HepG2 (cell line): ENCODE results near the gene DCLK1. TPM values are rescaled to one million over a fixed set of nuclear protein-coding genes. Genes with fewer than 3 reads are reported as not detected.

Experiments used
- ATAC-seq: fragments of 200-7000 bp; cut with Tn5 transposase; 3 replicates; pipeline ENCODE4 v1.9.1; 2020; ENCODE audit warnings: mild to moderate bottlenecking, moderate library complexity
- BruUV-seq: library from RNA; stranded (reverse); fragments of 400-500 nt; replicated peaks from 2 replicates; lab custom pipeline; 2021; lab: Mats Ljungman, UMichigan
- CTCF ChIA-PET: fragments of 300-600 bp; formaldehyde crosslinking; extraction: SDS; loops from one replicate; lab custom pipeline; 2021; ENCODE audit warnings: low total read pairs, inconsistent platforms, low intra/inter-chr PET ratio; lab: Yijun Ruan, JAX
- POLR2A ChIA-PET: fragments of 350-600 bp; sonication (Branson Sonifier 250); formaldehyde crosslinking; loops from one replicate; lab custom pipeline; 2020; ENCODE audit warnings: antibody characterized with exemption, inconsistent platforms; lab: Yijun Ruan, JAX
- DNase-seq: peaks from one replicate; pipeline ENCODE4 v3.0.0-alpha.2; 2015; ENCODE audit warnings: low spot score
- FAIRE-seq: peaks from 3 replicates; lab custom pipeline; 2011; peaks lifted over from hg19 to GRCh38; lab: Jason Lieb, UNC
- H2AFZ ChIP-seq: one replicate; pipeline ENCODE4 v1.6.1; 2011; ENCODE audit warnings: low read length, inconsistent platforms
- H3K27ac ChIP-seq: fragments of 300-600 bp; 3 replicates; pipeline ENCODE4 v1.8.0; 2011; ENCODE audit warnings: mixed run types, mild to moderate bottlenecking, mixed read lengths, low read length, inconsistent platforms; ENCODE audit not compliant: insufficient read depth; ENCODE audit errors: extremely low read length
- H3K27me3 ChIP-seq, 2 experiments: fragments of 200-600 bp in 1 of 2; 2 replicates in 1 of 2; 3 replicates in 1 of 2; pipeline versions ENCODE4 v1.6.0 to v1.8.0; 2011; ENCODE audit warnings: low read length in 2 of 2, mild to moderate bottlenecking in 2 of 2, moderate library complexity in 2 of 2, inconsistent platforms in 1 of 2; ENCODE audit not compliant: insufficient read depth in 2 of 2, control insufficient read depth in 1 of 2
- H3K36me3 ChIP-seq, 2 experiments: fragments of 200-600 bp in 1 of 2; replicated peaks in 1 of 2; 2 replicates in 1 of 2; 3 replicates in 1 of 2; pipeline versions ENCODE4 v1.5.1 to v1.8.0; 2011; ENCODE audit warnings: low read length in 2 of 2, inconsistent platforms in 1 of 2; ENCODE audit not compliant: insufficient read depth in 2 of 2, control insufficient read depth in 1 of 2
- H3K4me1 ChIP-seq: 2 replicates; pipeline ENCODE4 v1.5.1; 2012; ENCODE audit warnings: low read length, inconsistent platforms; ENCODE audit not compliant: insufficient read depth
- H3K4me2 ChIP-seq: 2 replicates; pipeline ENCODE4 v1.6.0; 2011; ENCODE audit warnings: low read depth, low read length, inconsistent platforms
- H3K4me3 ChIP-seq, 3 experiments: fragments of 200-600 bp in 1 of 3; sonication (generic), shearing (Covaris generic) in 1 of 3; replicated peaks in 1 of 3; 2 replicates each; pipeline ENCODE4 v1.5.1; 2011 to 2016; ENCODE audit warnings: low read length in 3 of 3, inconsistent platforms in 2 of 3, low read depth in 2 of 3, mild to moderate bottlenecking in 2 of 3, control low read depth in 1 of 3, mixed read lengths in 1 of 3; ENCODE audit not compliant: insufficient read depth in 1 of 3
- H3K79me2 ChIP-seq: one replicate; pipeline ENCODE4 v1.6.1; 2011; ENCODE audit warnings: low read length, inconsistent platforms; ENCODE audit not compliant: insufficient read depth
- H3K9ac ChIP-seq: 2 replicates; pipeline ENCODE4 v1.6.0; 2011; ENCODE audit warnings: mild to moderate bottlenecking, low read depth, low read length, inconsistent platforms; ENCODE audit not compliant: insufficient read depth
- H3K9me3 ChIP-seq: 2 replicates; pipeline ENCODE4 v1.5.1; 2012; ENCODE audit warnings: mild to moderate bottlenecking, low read length
- H4K20me1 ChIP-seq: 2 replicates; pipeline ENCODE4 v1.6.0; 2011; ENCODE audit warnings: inconsistent platforms, mild to moderate bottlenecking, low read length, moderate library complexity; ENCODE audit not compliant: insufficient read depth
- FOXA3 ChIP-seq: IDR thresholded peaks from 2 replicates; pipeline ENCODE4 v1.6.1; 2016; ENCODE audit warnings: missing genetic modification reagents, missing compliant biosample characterization
- FOXK1 ChIP-seq: sonication (generic); formaldehyde crosslinking; IDR thresholded peaks from 2 replicates; pipeline ENCODE4 v1.4.0; 2020; ENCODE audit warnings: low read depth, missing genetic modification reagents, borderline replicate concordance
- HMG20B ChIP-seq: conservative IDR thresholded peaks from 2 replicates; pipeline ENCODE4 v1.6.1; 2016; ENCODE audit warnings: missing genetic modification reagents, missing compliant biosample characterization
- ISL2 ChIP-seq: sonication (generic); formaldehyde crosslinking; IDR thresholded peaks from 2 replicates; pipeline ENCODE4 v1.5.0; 2020; ENCODE audit warnings: missing genetic modification reagents
- JUN ChIP-seq: sonication (generic); formaldehyde crosslinking; IDR thresholded peaks from 2 replicates; pipeline ENCODE4 v1.4.0; 2020; ENCODE audit warnings: mild to moderate bottlenecking, missing genetic modification reagents
- MTERF4 ChIP-seq: sonication (generic); formaldehyde crosslinking; IDR thresholded peaks from 2 replicates; pipeline ENCODE4 v1.8.0; 2023; ENCODE audit warnings: mild to moderate bottlenecking, missing genetic modification reagents
- NFIC ChIP-seq: IDR thresholded peaks from 2 replicates; pipeline ENCODE4 v1.6.1; 2012; ENCODE audit warnings: mild to moderate bottlenecking, low read length, inconsistent platforms
- PBX3 ChIP-seq: sonication (generic); formaldehyde crosslinking; IDR thresholded peaks from 2 replicates; pipeline ENCODE4 v1.8.1; 2023; ENCODE audit warnings: missing genetic modification reagents, inconsistent platforms, borderline replicate concordance
- POLR2A ChIP-seq, 2 experiments: IDR thresholded peaks; 2 replicates each; pipeline ENCODE4 v1.6.1; 2011; ENCODE audit warnings: low read depth in 2 of 2, low read length in 2 of 2, mild to moderate bottlenecking in 1 of 2, moderate library complexity in 1 of 2; ENCODE audit not compliant: insufficient read depth in 1 of 2
- SMC3 ChIP-seq: IDR thresholded peaks from 2 replicates; pipeline ENCODE4 v1.6.1; 2011; ENCODE audit warnings: low read length, improper control_type of control experiment
- SOX6 ChIP-seq, 2 experiments: fragments of 450-650 bp in 1 of 2; sonication (generic) in 1 of 2; formaldehyde crosslinking in 1 of 2; IDR thresholded peaks; 2 replicates each; pipeline versions ENCODE4 v1.4.0 to v1.6.1; 2017 to 2020; ENCODE audit warnings: antibody characterized with exemption in 1 of 2, mild to moderate bottlenecking in 1 of 2, missing genetic modification reagents in 1 of 2
- SRSF9 ChIP-seq: fragments of 200-400 bp; formaldehyde crosslinking; IDR thresholded peaks from 2 replicates; pipeline ENCODE4 v1.6.1; 2018; ENCODE audit warnings: borderline replicate concordance, mild to moderate bottlenecking, low read depth, low read length; ENCODE audit not compliant: insufficient read depth, poor library complexity, severe bottlenecking
- TEAD2 ChIP-seq: sonication (generic); formaldehyde crosslinking; IDR thresholded peaks from 2 replicates; pipeline ENCODE4 v1.9.0; 2021; ENCODE audit warnings: missing genetic modification reagents
- ZBTB8A ChIP-seq: sonication (generic); formaldehyde crosslinking; IDR thresholded peaks from 2 replicates; pipeline ENCODE4 v1.4.0; 2020; ENCODE audit warnings: mild to moderate bottlenecking, low read depth, missing genetic modification reagents, borderline replicate concordance
- ZNF180 ChIP-seq: sonication (generic); formaldehyde crosslinking; IDR thresholded peaks from 2 replicates; pipeline ENCODE4 v1.4.0; 2020; ENCODE audit warnings: low read depth, missing genetic modification reagents, borderline replicate concordance
- ZNF567 ChIP-seq: sonication (generic); formaldehyde crosslinking; IDR thresholded peaks from 2 replicates; pipeline ENCODE4 v1.8.1; 2023; ENCODE audit warnings: mild to moderate bottlenecking, missing genetic modification reagents, borderline replicate concordance
- ZNF713 ChIP-seq: sonication (generic); formaldehyde crosslinking; IDR thresholded peaks from 2 replicates; pipeline ENCODE4 v1.4.0; 2020; ENCODE audit warnings: mild to moderate bottlenecking, missing genetic modification reagents
- ZNF773 ChIP-seq: sonication (generic); formaldehyde crosslinking; IDR thresholded peaks from 2 replicates; pipeline ENCODE4 v1.4.0; 2020; ENCODE audit warnings: missing genetic modification reagents, borderline replicate concordance
- ZNF883 ChIP-seq: sonication (generic); formaldehyde crosslinking; IDR thresholded peaks from 2 replicates; pipeline ENCODE4 v1.5.1; 2020; ENCODE audit warnings: mild to moderate bottlenecking, missing genetic modification reagents; ENCODE audit errors: not compliant biosample characterization
- ZNF891 ChIP-seq: sonication (generic); formaldehyde crosslinking; IDR thresholded peaks from 2 replicates; pipeline ENCODE4 v1.5.0; 2020; ENCODE audit warnings: mild to moderate bottlenecking, missing genetic modification reagents
- ZSCAN29 ChIP-seq: sonication (generic); formaldehyde crosslinking; conservative IDR thresholded peaks from 2 replicates; pipeline ENCODE4 v1.4.0; 2020; ENCODE audit warnings: mild to moderate bottlenecking, missing genetic modification reagents
- WGBS: methylation state at CpG from one replicate; pipeline ENCODE4 v1.1.6; 2017; ENCODE audit warnings: low lambda C conversion rate; 5-methylcytosine and 5-hydroxymethylcytosine counted together
- in situ Hi-C: cut with HindIII; loops from 2 replicates; pipeline ENCODE4 v1.10.0; 2017; ENCODE audit warnings: low pct_unique_long_range_greater_than_20kb; ENCODE audit not compliant: extremely low pct_ligation_motif_present
- intact Hi-C: fragments of 100-400 bp; cut with micrococcal nuclease; formaldehyde crosslinking; loops from one replicate; pipeline ENCODE4 v1.10.0; 2022; ENCODE audit not compliant: unreplicated experiment
- polyA plus RNA-seq, 8 experiments: library from polyadenylated mRNA; depleted of rRNA in 3 of 8; stranded (reverse) in 7 of 8; unstranded in 1 of 8; fragments of >200 nt; fragmentation: Illumina TruSeq in 4 of 8; extraction: Trizol in 4 of 8; gene quantifications; 2 replicates each; pipeline versions ENCODE4 v1.2.1 to v1.2.3, GENCODE V29; 2011 to 2016; ENCODE audit warnings: low read depth in 4 of 8, missing spikeins in 1 of 8, mixed read lengths in 1 of 8; ENCODE audit not compliant: insufficient read depth in 1 of 8
- total RNA-seq, 5 experiments: library from RNA; depleted of rRNA; stranded (reverse); fragments of >200 nt; fragmentation: Illumina TruSeq; extraction: Trizol; gene quantifications; 2 replicates each; pipeline ENCODE4 v1.2.3, GENCODE V29; 2016; ENCODE audit warnings: low read depth in 1 of 5
- TF ChIP-seq, protein P1 (sequence below): sonication (generic); formaldehyde crosslinking; IDR thresholded peaks from 2 replicates; pipeline ENCODE4 v1.4.0; 2020; ENCODE audit warnings: mild to moderate bottlenecking, missing genetic modification reagents

The DCLK1 gene
- total and polyA plus RNA-seq, 2 of the 13 experiments (the other 11 are each of a cell fraction or from before 2014, with no cell fraction given) = not detected

DNA sequence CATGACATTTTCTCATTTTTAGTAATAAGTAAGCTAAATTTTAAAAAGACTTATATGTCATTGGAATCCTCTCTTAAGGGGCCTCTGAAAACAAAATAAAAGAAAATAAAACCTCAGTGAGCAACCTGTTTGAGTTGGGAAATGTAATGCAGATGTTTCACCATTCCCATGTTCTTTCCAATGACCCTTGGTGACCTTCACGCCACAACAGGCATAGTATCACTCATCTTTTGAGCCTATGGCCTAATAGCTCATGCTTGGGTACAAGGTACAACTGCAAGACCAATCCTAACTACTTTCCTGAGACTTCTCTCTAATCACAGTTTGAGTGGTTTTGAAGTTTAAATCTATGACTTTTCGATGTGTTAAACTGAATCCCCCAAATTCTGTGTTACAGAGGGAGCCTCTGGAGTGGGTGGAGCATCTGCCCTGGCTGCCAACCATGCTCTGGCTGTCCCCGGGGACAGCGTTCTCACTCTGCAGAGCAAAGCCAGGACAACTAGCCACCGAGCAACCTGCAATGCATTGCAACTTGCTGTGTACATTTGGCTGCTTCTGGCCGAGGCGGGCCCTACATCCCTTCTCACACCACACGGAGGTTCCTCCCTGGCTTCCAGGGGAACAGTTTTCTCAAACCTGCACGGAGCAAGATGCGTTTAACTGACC, 346.8 kb downstream of the DCLK1 start (continued):
- TF ChIP-seq HMG20B = no peak
- TF ChIP-seq ISL2 (CRISPR knock-in tag) = no peak
- TF ChIP-seq FOXA3 (CRISPR knock-in tag) = no peak
- TF ChIP-seq SMC3 = no peak
- TF ChIP-seq ZNF180 = no peak
- no peak for TF ChIP-seq JUN
- TF ChIP-seq ZSCAN29 (CRISPR knock-in tag) = no peak
- TF ChIP-seq NFIC = no peak
- TF ChIP-seq ZNF883 = no peak
- no peak for TF ChIP-seq ZBTB8A (CRISPR knock-in tag)
- no peak for TF ChIP-seq ZNF567 (CRISPR knock-in tag)
- no peak for TF ChIP-seq ZNF891 (CRISPR knock-in tag)
- no peak for TF ChIP-seq MTERF4 (CRISPR knock-in tag)
- no peak for TF ChIP-seq SRSF9
- TF ChIP-seq TEAD2 (CRISPR knock-in tag) = no peak

- whole genome bisulfite sequencing = 48% methylated on average over 2 of the region's 2 CpGs
- no peaks in the 10 kb centered on the region for H3K36me3 ChIP-seq
- H2AFZ ChIP-seq = no peak overlapping the region
- no peak overlapping the region for H3K27ac ChIP-seq
- H3K4me2 ChIP-seq = no peak overlapping the region
- no peaks in the 10 kb centered on the region for H3K79me2 ChIP-seq
- BruUV-seq = no TSS peak
- H3K9ac ChIP-seq = no peak overlapping the region
- in situ Hi-C loops (no loop called here), intact Hi-C loops (no loop called here)
- no peak overlapping the region for H3K4me3 ChIP-seq
- ATAC-seq = no peak
- ChIA-PET POLR2A (no interaction called here), CTCF (no interaction called here)
- H3K27me3 ChIP-seq = no peaks in the 10 kb centered on the region
- 0 out of 2 replicates have a peak, but pooled peaks cover 5% of the 10 kb centered on the region for H3K4me1 ChIP-seq
- no peaks in the 10 kb centered on the region for H3K9me3 ChIP-seq
- DNase-seq = no peak
- FAIRE-seq = no peak
- H4K20me1 ChIP-seq = no peaks in the 10 kb centered on the region
- TF ChIP-seq ZNF773 (CRISPR knock-in tag) = no peak
- TF ChIP-seq PBX3 (CRISPR knock-in tag) = no peak
- TF ChIP-seq SOX6 (IDR thresholded peaks at IDR 0.05) = no peak
- TF ChIP-seq SOX6 (CRISPR knock-in tag; IDR thresholded peaks at IDR 0.05) = no peak
- TF ChIP-seq FOXK1 (CRISPR knock-in tag) = no peak
- no peak for TF ChIP-seq ZNF713 (CRISPR knock-in tag)
- TF ChIP-seq, protein P1, sequence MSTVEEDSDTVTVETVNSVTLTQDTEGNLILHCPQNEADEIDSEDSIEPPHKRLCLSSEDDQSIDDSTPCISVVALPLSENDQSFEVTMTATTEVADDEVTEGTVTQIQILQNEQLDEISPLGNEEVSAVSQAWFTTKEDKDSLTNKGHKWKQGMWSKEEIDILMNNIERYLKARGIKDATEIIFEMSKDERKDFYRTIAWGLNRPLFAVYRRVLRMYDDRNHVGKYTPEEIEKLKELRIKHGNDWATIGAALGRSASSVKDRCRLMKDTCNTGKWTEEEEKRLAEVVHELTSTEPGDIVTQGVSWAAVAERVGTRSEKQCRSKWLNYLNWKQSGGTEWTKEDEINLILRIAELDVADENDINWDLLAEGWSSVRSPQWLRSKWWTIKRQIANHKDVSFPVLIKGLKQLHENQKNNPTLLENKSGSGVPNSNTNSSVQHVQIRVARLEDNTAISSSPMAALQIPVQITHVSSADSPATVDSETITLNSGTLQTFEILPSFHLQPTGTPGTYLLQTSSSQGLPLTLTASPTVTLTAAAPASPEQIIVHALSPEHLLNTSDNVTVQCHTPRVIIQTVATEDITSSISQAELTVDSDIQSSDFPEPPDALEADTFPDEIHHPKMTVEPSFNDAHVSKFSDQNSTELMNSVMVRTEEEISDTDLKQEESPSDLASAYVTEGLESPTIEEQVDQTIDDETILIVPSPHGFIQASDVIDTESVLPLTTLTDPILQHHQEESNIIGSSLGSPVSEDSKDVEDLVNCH (CRISPR knock-in tag) = no peak
- no peak for TF ChIP-seq POLR2A (IDR thresholded peaks at IDR 0.05; ENCODE audit: insufficient read depth in 1 of 2, low read depth in 2 of 2, low read length in 2 of 2)
Observed at GRCh38 chr13:35782793-35783192, 348.4 kb downstream of the DCLK1 start.
